IMR-90 (cell line): ENCODE results near the gene MEIS3. TPM values are rescaled to one million over a fixed set of nuclear protein-coding genes. Genes with fewer than 3 reads are reported as not detected.

ENCODE experiments used
- ATAC-seq: fragments of 200-7000 bp; cut with Tn5 transposase; 2 replicates; pipeline ENCODE4 v1.9.1; 2020; ENCODE audit warnings: low read depth, mild to moderate bottlenecking, moderate library complexity
- BruUV-seq: library from RNA; stranded (reverse); fragments of 400-500 nt; replicated peaks from 2 replicates; lab custom pipeline; 2021; lab: Mats Ljungman, UMichigan
- CTCF ChIA-PET: fragments of 300-600 bp; formaldehyde crosslinking; extraction: SDS; loops from one replicate; lab custom pipeline; 2021; ENCODE audit warnings: antibody characterized with exemption; lab: Yijun Ruan, JAX
- POLR2A ChIA-PET: fragments of 300-600 bp; sonication (Branson Sonifier 250); formaldehyde crosslinking; loops from one replicate; lab custom pipeline; 2022; ENCODE audit warnings: antibody characterized with exemption; ENCODE audit not compliant: unreplicated experiment; lab: Charles Lee
- DNase-seq: peaks from one replicate; pipeline ENCODE4 v3.0.0; 2013
- H2AFZ ChIP-seq: replicated peaks from 2 replicates; pipeline ENCODE3; 2013; ENCODE audit warnings: low read length, mild to moderate bottlenecking; ENCODE audit not compliant: poor library complexity
- H2AK5ac ChIP-seq: 2 replicates; pipeline ENCODE4 v1.6.1; 2013; ENCODE audit warnings: low read depth, low read length, inconsistent platforms
- H2AK9ac ChIP-seq: replicated peaks from 2 replicates; pipeline ENCODE3; 2013; ENCODE audit warnings: mild to moderate bottlenecking, low read depth, low read length, moderate library complexity; ENCODE audit not compliant: poor library complexity
- H2BK120ac ChIP-seq: 2 replicates; pipeline ENCODE4 v1.6.1; 2013; ENCODE audit warnings: low read depth, low read length, inconsistent platforms
- H2BK15ac ChIP-seq: 3 replicates; pipeline ENCODE4 v1.6.1; 2013; ENCODE audit warnings: low read depth, low read length, inconsistent platforms
- H2BK20ac ChIP-seq: 2 replicates; pipeline ENCODE4 v1.6.1; 2013; ENCODE audit warnings: low read depth, mild to moderate bottlenecking, inconsistent platforms, low read length, moderate library complexity
- H2BK5ac ChIP-seq: 2 replicates; pipeline ENCODE4 v1.6.1; 2013; ENCODE audit warnings: mild to moderate bottlenecking, low read depth, low read length, inconsistent platforms; ENCODE audit not compliant: poor library complexity, severe bottlenecking
- H3K14ac ChIP-seq: replicated peaks from 2 replicates; pipeline ENCODE4 v1.6.1; 2013; ENCODE audit warnings: low read depth, low read length, inconsistent platforms
- H3K18ac ChIP-seq: 2 replicates; pipeline ENCODE4 v1.6.1; 2013; ENCODE audit warnings: low read depth, low read length, control low read depth
- H3K23ac ChIP-seq: 2 replicates; pipeline ENCODE4 v1.6.1; 2013; ENCODE audit warnings: low read depth, low read length, inconsistent platforms
- H3K27ac ChIP-seq: 2 replicates; pipeline ENCODE4 v1.5.1; 2013; ENCODE audit warnings: mild to moderate bottlenecking, control low read depth, low read length; ENCODE audit not compliant: insufficient read depth
- H3K27me3 ChIP-seq: 2 replicates; pipeline ENCODE4 v1.6.1; 2013; ENCODE audit warnings: low read length; ENCODE audit not compliant: control insufficient read depth, insufficient read depth
- H3K36me3 ChIP-seq: 2 replicates; pipeline ENCODE4 v1.6.1; 2013; ENCODE audit warnings: low read length, mixed read lengths; ENCODE audit not compliant: control insufficient read depth, insufficient read depth
- H3K4ac ChIP-seq: 2 replicates; pipeline ENCODE4 v1.6.1; 2013; ENCODE audit warnings: low read depth, low read length, inconsistent platforms
- H3K4me1 ChIP-seq: 2 replicates; pipeline ENCODE4 v1.6.1; 2013; ENCODE audit warnings: low read length, mixed read lengths; ENCODE audit not compliant: control insufficient read depth, insufficient read depth
- H3K4me2 ChIP-seq: 2 replicates; pipeline ENCODE4 v1.6.1; 2013; ENCODE audit warnings: low read depth, mild to moderate bottlenecking, control low read depth, low read length, moderate library complexity
- H3K4me3 ChIP-seq: 2 replicates; pipeline ENCODE4 v1.5.1; 2013; ENCODE audit warnings: low read depth, mild to moderate bottlenecking, control low read depth, low read length, moderate library complexity; ENCODE audit not compliant: insufficient read depth
- H3K56ac ChIP-seq: 2 replicates; pipeline ENCODE4 v1.6.1; 2013; ENCODE audit warnings: low read length, inconsistent platforms; ENCODE audit not compliant: insufficient read depth; ENCODE audit errors: extremely low read depth
- H3K79me1 ChIP-seq, 2 experiments: 2 replicates each; pipeline ENCODE4 v1.6.1; 2013; ENCODE audit warnings: low read length in 2 of 2, inconsistent platforms in 1 of 2, low read depth in 1 of 2
- H3K9ac ChIP-seq: 2 replicates; pipeline ENCODE4 v1.6.1; 2013; ENCODE audit warnings: low read depth, low read length, control low read depth
- H3K9me1 ChIP-seq: 2 replicates; pipeline ENCODE4 v1.6.1; 2013; ENCODE audit warnings: low read length, inconsistent platforms; ENCODE audit not compliant: insufficient read depth
- H3K9me3 ChIP-seq: 2 replicates; pipeline ENCODE4 v1.6.1; 2013; ENCODE audit warnings: low read length; ENCODE audit not compliant: control insufficient read depth, insufficient read depth
- H4K20me1 ChIP-seq: 2 replicates; pipeline ENCODE4 v1.6.1; 2013; ENCODE audit warnings: low read length, inconsistent platforms; ENCODE audit not compliant: insufficient read depth
- H4K5ac ChIP-seq: 2 replicates; pipeline ENCODE4 v1.6.1; 2013; ENCODE audit warnings: mild to moderate bottlenecking, low read depth, low read length, control low read depth
- H4K8ac ChIP-seq, 2 experiments: 2 replicates each; pipeline ENCODE4 v1.6.1; 2013; ENCODE audit warnings: low read depth in 2 of 2, low read length in 2 of 2, control low read depth in 1 of 2, inconsistent platforms in 1 of 2
- H4K91ac ChIP-seq: 2 replicates; pipeline ENCODE4 v1.6.1; 2013; ENCODE audit warnings: low read depth, low read length, inconsistent platforms; ENCODE audit not compliant: insufficient read depth
- BHLHE40 ChIP-seq: fragments of 150-350 bp; IDR thresholded peaks from 2 replicates; pipeline ENCODE4 v1.6.1; 2016; ENCODE audit warnings: mild to moderate bottlenecking, low read depth, low read length
- CHD1 ChIP-seq: IDR thresholded peaks from 2 replicates; pipeline ENCODE4 v1.6.1; 2012; ENCODE audit warnings: low read depth, low read length, improper control_type of control experiment
- ELK1 ChIP-seq: fragments of 150-350 bp; IDR thresholded peaks from 2 replicates; pipeline ENCODE4 v1.6.1; 2016; ENCODE audit warnings: low read depth, mild to moderate bottlenecking, low read length, moderate library complexity, borderline replicate concordance
- MAZ ChIP-seq: IDR thresholded peaks from 2 replicates; pipeline ENCODE4 v1.6.1; 2012; ENCODE audit warnings: low read depth, mild to moderate bottlenecking, low read length, improper control_type of control experiment, moderate library complexity, borderline replicate concordance
- RAD21 ChIP-seq: IDR thresholded peaks from 2 replicates; pipeline ENCODE4 v1.6.1; 2012; ENCODE audit warnings: low read length, improper control_type of control experiment
- RCOR1 ChIP-seq: IDR thresholded peaks from 2 replicates; pipeline ENCODE4 v1.6.1; 2012; ENCODE audit warnings: mild to moderate bottlenecking, low read length, improper control_type of control experiment; ENCODE audit not compliant: insufficient replicate concordance
- SMC3 ChIP-seq: fragments of 150-350 bp; IDR thresholded peaks from 2 replicates; pipeline ENCODE4 v1.6.1; 2016; ENCODE audit warnings: low read depth, mild to moderate bottlenecking, antibody characterized with exemption, low read length, moderate library complexity
- WGBS, 2 experiments: methylation state at CpG; one replicate each; pipeline versions ENCODE4 v1.1.5 to v1.1.7; 2013; ENCODE audit warnings: missing lambda C conversion rate in 2 of 2; ENCODE audit not compliant: insufficient read length in 1 of 2; ENCODE audit errors: extremely low coverage in 2 of 2; 5-methylcytosine and 5-hydroxymethylcytosine counted together
- dilution Hi-C: fragments of 300-500 bp; cut with HindIII; formaldehyde crosslinking; loops from one replicate; pipeline ENCODE4 v1.14.3; 2018; ENCODE audit warnings: low sequenced_read_pairs; ENCODE audit not compliant: unreplicated experiment
- in situ Hi-C: fragments of 300-500 bp; cut with MboI; formaldehyde crosslinking; loops from 3 replicates; pipeline ENCODE4 v1.14.3; 2019; ENCODE audit warnings: low sequenced_read_pairs, inconsistent platforms, mixed read lengths
- intact Hi-C: fragments of 100-400 bp; cut with micrococcal nuclease; formaldehyde crosslinking; loops from 2 replicates; pipeline ENCODE4 v1.10.0; 2022
- polyA plus RNA-seq, 3 experiments: library from polyadenylated mRNA; depleted of rRNA; stranded (reverse); fragments of >200 nt; gene quantifications; 2 replicates each; pipeline ENCODE4 v1.2.3, GENCODE V29; 2012; ENCODE audit warnings: low replicate concordance in 1 of 3
- total RNA-seq: library from RNA; depleted of rRNA; stranded (reverse); fragments of >200 nt; gene quantifications from 2 replicates; pipeline ENCODE4 v1.2.3, GENCODE V29; 2012

Gene MEIS3
- total and polyA plus RNA-seq, 2 of the 4 experiments (the other 2 are of a cell fraction) = 32.4 to 33.0 TPM

GRCh38 chr19:47446534-47447469 lies 27.5 kb upstream of the MEIS3 start:
- ATAC-seq = no peak
- Histone ChIP-seq H3K36me3 (no peaks in the 10 kb centered on the region), H4K5ac (no peak overlapping the region), H3K4me2 (no peak overlapping the region), H3K14ac (no peak overlapping the region), H3K4me3 (no peak overlapping the region), H4K91ac (no peak overlapping the region), H2BK5ac (no peak overlapping the region), H3K4ac (no peak overlapping the region), H4K20me1 (no peaks in the 10 kb centered on the region), H3K9me1 (no peaks in the 10 kb centered on the region), H2AK5ac (no peak overlapping the region), H3K18ac (no peak overlapping the region), H3K27ac (no peak overlapping the region), H2BK120ac (no peak overlapping the region), H3K56ac (no peak overlapping the region), H3K27me3 (peaks cover 70% of the 10 kb centered on the region), H2AK9ac (no peak overlapping the region), H2AFZ (peak overlapping the region; percentile 61), H4K8ac (no peak overlapping the region), H3K9me3 (peaks cover 10% of the 10 kb centered on the region), H3K9ac (no peak overlapping the region), H3K79me1 (no peaks in the 10 kb centered on the region), H2BK15ac (no peak overlapping the region), H3K4me1 (peaks cover 2% of the 10 kb centered on the region; the same call in 1 of the 2 replicates), H3K23ac (no peak overlapping the region), H2BK20ac (no peak overlapping the region)
- DNase-seq = no peak
- ChIA-PET CTCF (no interaction called here), POLR2A (no interaction called here)
- intact Hi-C loops (no loop called here), in situ Hi-C loops (no loop called here), dilution Hi-C loops (no loop called here)
- no peak for TF ChIP-seq RCOR1
- TF ChIP-seq CHD1 = no peak
- TF ChIP-seq RAD21 = no peak
- no peak for TF ChIP-seq ELK1
- TF ChIP-seq MAZ = no peak
- no peak for TF ChIP-seq SMC3
- TF ChIP-seq BHLHE40 = no peak
- 4% methylated on average over 15 of the region's 28 CpGs; no CpG with 5 or more reads in 1 of the 2 experiments for WGBS, 2 experiments
- no TSS peak for BruUV-seq
